GM12873 (cell line): ENCODE measurements around the gene TMEM200C.

ENCODE experiments used
- CTCF ChIP-seq: IDR thresholded peaks from 2 replicates; pipeline ENCODE4 v1.5.1; 2012; ENCODE audit warnings: low read depth, mild to moderate bottlenecking, moderate library complexity, low read length, control low read depth; ENCODE audit not compliant: insufficient read depth; ENCODE audit errors: missing control alignments

The TMEM200C gene

GRCh38 chr18:5874336-5874735 is 21.0 kb downstream of the TMEM200C start:
- TF ChIP-seq CTCF, result no peak

GRCh38 chr18:5872886-5873285 is 22.4 kb downstream of the TMEM200C start:
- TF ChIP-seq CTCF, result no peak

GRCh38 chr18:5871426-5871825 is 23.9 kb downstream of the TMEM200C start:
- no peak for TF ChIP-seq CTCF

DNA sequence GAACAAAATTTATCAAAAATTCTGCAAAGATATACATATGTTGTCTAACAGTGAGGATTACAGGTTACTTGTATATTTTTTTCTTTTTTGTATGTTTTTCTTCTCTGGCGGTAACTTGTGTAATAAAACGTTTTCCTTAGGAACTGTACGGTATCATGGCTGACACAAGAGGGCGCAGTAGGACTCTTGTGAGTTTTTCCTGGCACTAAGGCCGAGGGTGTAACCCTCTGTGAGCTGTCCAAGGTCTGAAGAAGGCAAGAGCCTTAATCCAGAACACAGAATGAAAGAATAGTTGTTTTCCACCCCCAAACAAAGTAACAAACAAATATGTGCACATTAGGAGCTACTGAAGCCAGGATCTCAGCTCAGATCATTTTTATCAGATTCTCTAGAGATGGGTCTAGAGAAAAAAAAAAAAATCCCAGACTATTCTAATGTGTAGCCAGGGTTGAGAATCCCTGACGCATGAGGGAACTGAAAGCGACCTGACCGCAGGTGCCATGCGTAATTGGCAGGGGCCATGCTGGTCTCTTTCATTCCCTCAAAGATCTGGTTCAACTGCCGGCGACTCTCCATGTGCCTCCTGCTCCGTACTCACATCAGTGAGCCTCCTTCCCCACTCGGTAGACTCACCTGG is 27.0 kb downstream of the TMEM200C start:
- peak; percentile 76 for TF ChIP-seq CTCF

DNA sequence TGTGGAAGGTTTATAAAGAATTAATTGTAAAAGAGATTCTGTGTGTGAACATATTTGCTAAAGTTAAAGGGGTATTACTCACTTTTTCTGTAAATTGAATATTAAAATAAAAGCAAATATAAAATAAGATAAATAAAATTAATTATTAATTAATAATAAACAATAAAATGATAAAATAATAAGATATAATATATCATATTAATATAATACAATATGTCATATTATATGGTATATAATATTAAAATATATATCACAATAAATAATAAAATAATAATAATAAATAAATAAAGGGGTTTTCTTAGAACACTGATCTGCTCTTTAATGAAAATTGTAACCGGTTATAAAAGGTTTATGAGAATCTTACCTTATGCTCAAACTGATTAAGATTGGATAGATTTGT is 29.8 kb downstream of the TMEM200C start:
- no peak for TF ChIP-seq CTCF

DNA sequence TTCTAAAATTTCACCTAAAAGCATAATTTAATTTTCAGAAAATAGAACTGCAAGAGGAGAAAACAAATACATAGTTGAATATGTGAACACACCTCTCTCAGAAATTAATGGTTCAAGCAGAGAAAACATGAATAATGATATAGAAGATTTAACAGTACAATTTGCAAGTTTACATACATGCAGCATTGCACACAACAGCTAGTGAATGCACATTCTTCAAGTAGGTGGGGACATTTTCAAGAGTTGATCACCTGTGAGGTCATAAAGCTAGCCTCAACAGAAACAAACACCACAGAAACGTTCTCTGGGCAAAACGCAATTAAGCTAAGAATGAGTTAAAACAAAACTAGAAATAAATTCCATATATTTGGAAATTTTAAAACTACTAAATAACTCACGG is 38.1 kb downstream of the TMEM200C start:
- no peak for TF ChIP-seq CTCF

DNA sequence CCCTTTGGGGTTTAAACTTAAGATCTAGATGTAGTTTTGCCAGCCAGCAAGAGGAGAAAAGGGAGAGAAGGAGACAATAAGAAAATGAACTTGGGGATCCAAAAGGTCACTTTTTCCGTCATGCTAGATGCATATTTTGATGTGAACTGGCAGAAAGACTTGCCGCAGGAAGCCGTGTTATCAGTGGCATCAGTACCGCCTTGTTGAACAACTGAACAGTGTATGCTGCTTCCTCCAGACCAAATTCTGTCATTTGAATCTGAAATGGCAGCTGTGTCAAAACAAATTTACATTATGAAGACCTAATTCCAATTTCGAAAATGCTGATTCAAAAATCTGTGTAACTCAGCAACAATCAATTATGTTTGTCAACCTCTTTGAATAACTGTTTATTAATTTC is 42.1 kb downstream of the TMEM200C start:
- no peak for TF ChIP-seq CTCF

- TF ChIP-seq CTCF, result no peak
Measured at GRCh38 chr18:5851998-5852397, 43.3 kb downstream of the TMEM200C start.
